ENCODE results near the gene ADGRF3. TPM values are rescaled to one million over a fixed set of nuclear protein-coding genes. Genes with fewer than 3 reads are reported as not detected.

The ADGRF3 gene
- total and polyA plus RNA-seq, 2 of the 13 experiments (the other 11 are each of a cell fraction or from before 2014, with no cell fraction given) = 0.40 to 1.5 TPM

DNA sequence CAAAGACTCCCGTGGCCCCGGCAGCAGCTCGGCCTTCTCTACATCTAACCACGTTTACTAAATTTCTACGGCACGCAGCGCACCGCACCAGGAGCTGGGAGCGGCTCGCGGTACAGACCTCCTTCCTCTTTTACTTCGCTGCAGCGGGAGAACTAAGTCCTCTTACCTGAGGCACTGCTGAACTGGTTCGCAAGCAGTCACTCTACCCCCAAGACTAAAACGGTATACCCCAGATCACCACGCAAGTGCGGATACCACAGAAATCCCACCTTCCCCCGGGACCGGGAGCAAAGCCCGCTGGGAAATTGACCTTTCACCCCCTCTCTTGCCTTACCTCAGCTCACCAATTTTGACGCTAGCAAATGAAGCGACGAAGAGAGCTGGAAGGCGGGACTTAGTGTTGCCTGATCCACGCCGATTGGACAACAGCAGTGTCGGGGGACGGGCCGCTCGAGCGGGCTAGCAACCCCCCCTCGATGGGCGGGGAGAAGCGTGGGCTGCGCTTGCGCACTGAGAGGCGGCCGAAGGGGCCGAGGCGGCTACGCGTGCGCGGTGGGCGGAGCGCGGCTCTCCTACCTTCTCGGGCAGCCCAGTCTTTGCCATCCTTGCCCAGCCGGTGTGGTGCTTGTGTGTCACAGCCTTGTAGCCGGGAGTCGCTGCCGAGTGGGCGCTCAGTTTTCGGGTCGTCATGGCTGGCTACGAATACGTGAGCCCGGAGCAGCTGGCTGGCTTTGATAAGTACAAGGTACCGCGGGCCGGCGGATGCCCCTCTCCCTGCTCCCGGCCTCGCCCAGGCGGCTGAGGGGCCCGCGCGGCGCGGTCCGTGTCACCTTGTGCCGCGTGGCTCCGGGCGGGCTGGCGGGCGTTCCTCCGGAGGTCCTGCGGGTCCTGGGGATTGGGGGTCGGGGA lies 790 bp downstream of the ADGRF3 start, which contains the start of gene SELENOI (continued):
- TF ChIP-seq ZNF235 (CRISPR knock-in tag; IDR thresholded peaks at IDR 0.05; ENCODE audit: borderline replicate concordance) (peak; percentile 90), RFXAP (CRISPR knock-in tag; IDR thresholded peaks at IDR 0.05; ENCODE audit: borderline replicate concordance) (peak; percentile 77; the same call in 1 of the 2 replicates), HNF4A (CRISPR knock-in tag; IDR thresholded peaks at IDR 0.05) (peak; percentile 53), SMARCC2 (IDR thresholded peaks at IDR 0.05) (no peak), XBP1 (CRISPR knock-in tag; IDR thresholded peaks at IDR 0.05) (no peak), TAF15 (IDR thresholded peaks at IDR 0.05; ENCODE audit: low read depth, low read length, poor library complexity, severe bottlenecking) (no peak), KLF13 (CRISPR knock-in tag; IDR thresholded peaks at IDR 0.05) (no peak), ZNF777 (CRISPR knock-in tag; IDR thresholded peaks at IDR 0.05) (peak; percentile 8; the same call in 1 of the 2 replicates), TEF (CRISPR knock-in tag; IDR thresholded peaks at IDR 0.05) (peak; percentile 64; the same call in 1 of the 2 replicates), ATF5 (CRISPR knock-in tag; IDR thresholded peaks at IDR 0.05; ENCODE audit: low read depth) (no peak), GFI1 (CRISPR knock-in tag; IDR thresholded peaks at IDR 0.05; ENCODE audit: borderline replicate concordance) (no peak; the same call in 1 of the 2 replicates), NCOA1 (CRISPR knock-in tag; IDR thresholded peaks at IDR 0.05) (peak; percentile 96), RBAK (CRISPR knock-in tag; IDR thresholded peaks at IDR 0.05) (no peak), JDP2 (CRISPR knock-in tag; IDR thresholded peaks at IDR 0.05; ENCODE audit: borderline replicate concordance) (no peak), SALL2 (CRISPR knock-in tag; IDR thresholded peaks at IDR 0.05) (peak; percentile 75), ZEB1 (IDR thresholded peaks at IDR 0.05; ENCODE audit: insufficient replicate concordance, low read depth) (peak; percentile 67), SETDB1 (CRISPR knock-in tag; IDR thresholded peaks at IDR 0.05; ENCODE audit: borderline replicate concordance) (no peak), TOPORS (CRISPR knock-in tag; IDR thresholded peaks at IDR 0.05) (peak; percentile 82), TBX2 (CRISPR knock-in tag; IDR thresholded peaks at IDR 0.05; ENCODE audit: borderline replicate concordance) (peak; percentile 95), ISL2 (CRISPR knock-in tag; IDR thresholded peaks at IDR 0.05) (peak; percentile 66)
- TF ChIP-seq, protein P1, sequence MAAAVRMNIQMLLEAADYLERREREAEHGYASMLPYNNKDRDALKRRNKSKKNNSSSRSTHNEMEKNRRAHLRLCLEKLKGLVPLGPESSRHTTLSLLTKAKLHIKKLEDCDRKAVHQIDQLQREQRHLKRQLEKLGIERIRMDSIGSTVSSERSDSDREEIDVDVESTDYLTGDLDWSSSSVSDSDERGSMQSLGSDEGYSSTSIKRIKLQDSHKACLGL (CRISPR knock-in tag; IDR thresholded peaks at IDR 0.05) = peak; percentile 81
- TF ChIP-seq, protein P2, sequence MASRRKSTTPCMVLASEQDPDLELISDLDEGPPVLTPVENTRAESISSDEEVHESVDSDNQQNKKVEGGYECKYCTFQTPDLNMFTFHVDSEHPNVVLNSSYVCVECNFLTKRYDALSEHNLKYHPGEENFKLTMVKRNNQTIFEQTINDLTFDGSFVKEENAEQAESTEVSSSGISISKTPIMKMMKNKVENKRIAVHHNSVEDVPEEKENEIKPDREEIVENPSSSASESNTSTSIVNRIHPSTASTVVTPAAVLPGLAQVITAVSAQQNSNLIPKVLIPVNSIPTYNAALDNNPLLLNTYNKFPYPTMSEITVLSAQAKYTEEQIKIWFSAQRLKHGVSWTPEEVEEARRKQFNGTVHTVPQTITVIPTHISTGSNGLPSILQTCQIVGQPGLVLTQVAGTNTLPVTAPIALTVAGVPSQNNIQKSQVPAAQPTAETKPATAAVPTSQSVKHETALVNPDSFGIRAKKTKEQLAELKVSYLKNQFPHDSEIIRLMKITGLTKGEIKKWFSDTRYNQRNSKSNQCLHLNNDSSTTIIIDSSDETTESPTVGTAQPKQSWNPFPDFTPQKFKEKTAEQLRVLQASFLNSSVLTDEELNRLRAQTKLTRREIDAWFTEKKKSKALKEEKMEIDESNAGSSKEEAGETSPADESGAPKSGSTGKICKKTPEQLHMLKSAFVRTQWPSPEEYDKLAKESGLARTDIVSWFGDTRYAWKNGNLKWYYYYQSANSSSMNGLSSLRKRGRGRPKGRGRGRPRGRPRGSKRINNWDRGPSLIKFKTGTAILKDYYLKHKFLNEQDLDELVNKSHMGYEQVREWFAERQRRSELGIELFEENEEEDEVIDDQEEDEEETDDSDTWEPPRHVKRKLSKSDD (CRISPR knock-in tag; IDR thresholded peaks at IDR 0.05; ENCODE audit: low read depth) = 0 out of 2 replicates have a peak, but pooled peaks have one; percentile 27
